WTC11 (cell line): Measurements from ENCODE around the gene NRXN3. TPM values are rescaled to one million over a fixed set of nuclear protein-coding genes. Genes with fewer than 3 reads are reported as not detected.

Source experiments
- ATAC-seq: fragments of 200-7000 bp; cut with Tn5 transposase; 2 replicates; pipeline ENCODE4 v1.10.0; 2021; ENCODE audit warnings: mild to moderate bottlenecking, moderate library complexity
- CTCF ChIA-PET: fragments of 300-600 bp; sonication (Branson Sonifier 250); formaldehyde crosslinking; loops from one replicate; lab custom pipeline; 2021; ENCODE audit warnings: antibody characterized with exemption; lab: Charles Lee
- POLR2A ChIA-PET: fragments of 350-600 bp; sonication (Branson Sonifier 250); formaldehyde crosslinking; loops from one replicate; lab custom pipeline; 2021; ENCODE audit warnings: antibody characterized with exemption; lab: Charles Lee
- DNase-seq: peaks from one replicate; pipeline ENCODE4 v3.0.0; 2021; ENCODE audit warnings: low spot score
- H3K27ac Mint-ChIP-seq: 2 replicates; pipeline ENCODE4 v1.8.0; 2021; ENCODE audit warnings: mixed read lengths
- H3K27me3 Mint-ChIP-seq: 2 replicates; pipeline ENCODE4 v1.8.0; 2021; ENCODE audit warnings: low read depth, mild to moderate bottlenecking, moderate library complexity, mixed read lengths
- H3K36me3 Mint-ChIP-seq: 2 replicates; pipeline ENCODE4 v1.8.0; 2021; ENCODE audit warnings: mixed read lengths
- H3K4me1 Mint-ChIP-seq: 2 replicates; pipeline ENCODE4 v1.8.0; 2022; ENCODE audit warnings: mixed read lengths
- H3K4me3 Mint-ChIP-seq: 2 replicates; pipeline ENCODE4 v1.8.0; 2021; ENCODE audit warnings: mild to moderate bottlenecking, moderate library complexity, mixed read lengths
- H3K9me3 Mint-ChIP-seq: 2 replicates; pipeline ENCODE4 v1.8.0; 2021; ENCODE audit warnings: mixed read lengths
- ATF3 ChIP-seq: sonication (generic); formaldehyde crosslinking; conservative IDR thresholded peaks from 2 replicates; pipeline ENCODE4 v1.8.1; 2022; ENCODE audit warnings: mild to moderate bottlenecking, missing genetic modification reagents
- CTCF ChIP-seq: fragments of 200-600 bp; IDR thresholded peaks from 2 replicates; pipeline ENCODE4 v1.8.0; 2022; ENCODE audit warnings: antibody characterized with exemption
- EMX1 ChIP-seq: fragments of 250-450 bp; sonication (Bioruptor Pico); IDR thresholded peaks from 2 replicates; pipeline ENCODE4 v1.8.0; 2021; ENCODE audit warnings: mild to moderate bottlenecking
- ETV6 ChIP-seq: sonication (generic); formaldehyde crosslinking; IDR thresholded peaks from 2 replicates; pipeline ENCODE4 v1.8.1; 2022; ENCODE audit warnings: mild to moderate bottlenecking, missing genetic modification reagents
- FOXP4 ChIP-seq: sonication (generic); formaldehyde crosslinking; IDR thresholded peaks from 2 replicates; pipeline ENCODE4 v1.8.0; 2022; ENCODE audit warnings: mild to moderate bottlenecking, missing genetic modification reagents
- GRHL2 ChIP-seq: fragments of 250-450 bp; sonication (Bioruptor Pico); IDR thresholded peaks from 2 replicates; pipeline ENCODE4 v1.8.0; 2022; ENCODE audit warnings: mild to moderate bottlenecking, moderate library complexity; ENCODE audit not compliant: insufficient replicate concordance, severe bottlenecking
- HMGA2 ChIP-seq: fragments of 250-450 bp; sonication (Bioruptor Pico); IDR thresholded peaks from 2 replicates; pipeline ENCODE4 v1.4.0; 2021; ENCODE audit warnings: mild to moderate bottlenecking, moderate library complexity
- MYBL2 ChIP-seq: sonication (generic); formaldehyde crosslinking; IDR thresholded peaks from 2 replicates; pipeline ENCODE4 v1.8.1; 2023; ENCODE audit warnings: mild to moderate bottlenecking, moderate library complexity, missing genetic modification reagents
- NFATC4 ChIP-seq: fragments of 250-450 bp; sonication (Bioruptor Pico); IDR thresholded peaks from 2 replicates; pipeline ENCODE4 v1.9.0; 2021; ENCODE audit warnings: mild to moderate bottlenecking
- RORB ChIP-seq: fragments of 250-450 bp; sonication (Bioruptor Pico); IDR thresholded peaks from 2 replicates; pipeline ENCODE4 v1.9.0; 2021; ENCODE audit warnings: mild to moderate bottlenecking
- TCF7 ChIP-seq: sonication (generic); formaldehyde crosslinking; IDR thresholded peaks from 2 replicates; pipeline ENCODE4 v1.8.0; 2022; ENCODE audit warnings: mild to moderate bottlenecking, low read depth, missing genetic modification reagents, moderate library complexity
- ZNF219 ChIP-seq: sonication (generic); formaldehyde crosslinking; IDR thresholded peaks from 2 replicates; pipeline ENCODE4 v1.8.0; 2023; ENCODE audit warnings: missing genetic modification reagents, mild to moderate bottlenecking, borderline replicate concordance
- ZNF416 ChIP-seq: fragments of 250-450 bp; sonication (Bioruptor Pico); IDR thresholded peaks from 2 replicates; pipeline ENCODE4 v1.9.0; 2021; ENCODE audit warnings: mild to moderate bottlenecking, inconsistent platforms
- ZNF423 ChIP-seq: fragments of 250-450 bp; sonication (Bioruptor Pico); IDR thresholded peaks from 2 replicates; pipeline ENCODE4 v2.1.2; 2022; ENCODE audit warnings: mild to moderate bottlenecking, moderate library complexity
- total RNA-seq: library from RNA; stranded (reverse); gene quantifications from 3 replicates; pipeline ENCODE4 v1.2.3, GENCODE V29; 2021
- TF ChIP-seq, protein P1 (sequence below): sonication (generic); formaldehyde crosslinking; IDR thresholded peaks from 2 replicates; pipeline ENCODE4 v1.8.0; 2023; ENCODE audit warnings: missing genetic modification reagents, mild to moderate bottlenecking, borderline replicate concordance
- TF ChIP-seq, protein P2 (sequence below): sonication (generic); formaldehyde crosslinking; IDR thresholded peaks from 2 replicates; pipeline ENCODE4 v1.8.1; 2022; ENCODE audit warnings: missing genetic modification reagents, borderline replicate concordance
- TF ChIP-seq, protein P3 (sequence below): sonication (generic); formaldehyde crosslinking; IDR thresholded peaks from 2 replicates; pipeline ENCODE4 v1.8.1; 2023; ENCODE audit warnings: mild to moderate bottlenecking, missing genetic modification reagents, borderline replicate concordance

Gene NRXN3
- total RNA-seq, 1 experiment from 2014 or later = 3.0 TPM

DNA sequence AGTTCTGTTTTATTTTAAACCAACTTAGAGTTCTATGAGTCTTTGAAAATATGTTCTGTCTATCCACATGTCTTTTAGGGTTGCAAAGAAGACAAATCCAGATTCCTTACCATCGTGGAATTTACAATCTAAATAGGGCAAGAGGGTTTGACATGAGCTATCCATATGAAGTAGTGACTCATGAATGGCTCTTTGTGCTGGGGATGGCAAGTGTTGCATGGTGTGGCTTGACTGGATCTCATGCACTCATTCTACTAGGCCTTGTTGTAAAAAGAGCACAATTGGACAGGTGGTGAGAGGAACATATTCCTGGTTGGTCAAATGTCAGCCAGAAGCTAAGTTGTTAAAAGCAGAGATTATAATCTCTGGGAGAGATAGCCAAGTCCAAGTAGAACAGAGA lies 1532.0 kb downstream of the NRXN3 start (continued):
- TF ChIP-seq FOXP4 (CRISPR knock-in tag) (no peak), ATF3 (CRISPR knock-in tag) (no peak), ETV6 (no peak), TCF7 (CRISPR knock-in tag) (no peak), NFATC4 (CRISPR knock-in tag) (no peak), MYBL2 (CRISPR knock-in tag) (no peak), RORB (CRISPR knock-in tag) (no peak), GRHL2 (CRISPR knock-in tag) (no peak)
- TF ChIP-seq, protein P1, sequence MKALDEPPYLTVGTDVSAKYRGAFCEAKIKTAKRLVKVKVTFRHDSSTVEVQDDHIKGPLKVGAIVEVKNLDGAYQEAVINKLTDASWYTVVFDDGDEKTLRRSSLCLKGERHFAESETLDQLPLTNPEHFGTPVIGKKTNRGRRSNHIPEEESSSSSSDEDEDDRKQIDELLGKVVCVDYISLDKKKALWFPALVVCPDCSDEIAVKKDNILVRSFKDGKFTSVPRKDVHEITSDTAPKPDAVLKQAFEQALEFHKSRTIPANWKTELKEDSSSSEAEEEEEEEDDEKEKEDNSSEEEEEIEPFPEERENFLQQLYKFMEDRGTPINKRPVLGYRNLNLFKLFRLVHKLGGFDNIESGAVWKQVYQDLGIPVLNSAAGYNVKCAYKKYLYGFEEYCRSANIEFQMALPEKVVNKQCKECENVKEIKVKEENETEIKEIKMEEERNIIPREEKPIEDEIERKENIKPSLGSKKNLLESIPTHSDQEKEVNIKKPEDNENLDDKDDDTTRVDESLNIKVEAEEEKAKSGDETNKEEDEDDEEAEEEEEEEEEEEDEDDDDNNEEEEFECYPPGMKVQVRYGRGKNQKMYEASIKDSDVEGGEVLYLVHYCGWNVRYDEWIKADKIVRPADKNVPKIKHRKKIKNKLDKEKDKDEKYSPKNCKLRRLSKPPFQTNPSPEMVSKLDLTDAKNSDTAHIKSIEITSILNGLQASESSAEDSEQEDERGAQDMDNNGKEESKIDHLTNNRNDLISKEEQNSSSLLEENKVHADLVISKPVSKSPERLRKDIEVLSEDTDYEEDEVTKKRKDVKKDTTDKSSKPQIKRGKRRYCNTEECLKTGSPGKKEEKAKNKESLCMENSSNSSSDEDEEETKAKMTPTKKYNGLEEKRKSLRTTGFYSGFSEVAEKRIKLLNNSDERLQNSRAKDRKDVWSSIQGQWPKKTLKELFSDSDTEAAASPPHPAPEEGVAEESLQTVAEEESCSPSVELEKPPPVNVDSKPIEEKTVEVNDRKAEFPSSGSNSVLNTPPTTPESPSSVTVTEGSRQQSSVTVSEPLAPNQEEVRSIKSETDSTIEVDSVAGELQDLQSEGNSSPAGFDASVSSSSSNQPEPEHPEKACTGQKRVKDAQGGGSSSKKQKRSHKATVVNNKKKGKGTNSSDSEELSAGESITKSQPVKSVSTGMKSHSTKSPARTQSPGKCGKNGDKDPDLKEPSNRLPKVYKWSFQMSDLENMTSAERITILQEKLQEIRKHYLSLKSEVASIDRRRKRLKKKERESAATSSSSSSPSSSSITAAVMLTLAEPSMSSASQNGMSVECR (CRISPR knock-in tag) = no peak

DNA sequence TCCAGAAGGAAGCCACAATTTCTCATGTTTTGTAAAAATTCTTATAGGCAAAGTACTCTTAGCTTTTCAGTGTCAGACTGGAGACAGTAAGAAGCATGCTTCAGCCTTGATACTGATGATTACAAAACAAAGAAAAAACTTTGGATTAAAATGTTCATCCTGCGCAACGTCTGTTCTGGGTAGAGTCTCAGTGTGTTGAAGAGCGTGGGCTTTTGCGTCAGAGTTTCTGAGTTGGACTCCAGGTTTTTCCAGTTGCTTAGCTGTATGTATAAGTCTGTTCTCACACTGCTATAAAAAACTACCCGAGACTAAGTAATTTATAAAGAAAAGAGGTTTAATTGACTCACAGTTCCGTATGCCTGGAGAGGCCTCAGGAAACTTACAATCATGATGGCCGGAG lies 1533.0 kb downstream of the NRXN3 start:
- Mint-ChIP-seq H3K36me3 (peaks cover 6% of the 10 kb centered on the region; the same call in 1 of the 2 replicates), H3K27me3 (no peaks in the 10 kb centered on the region; the same call in 1 of the 2 replicates), H3K4me3 (no peak overlapping the region), H3K27ac (no peak overlapping the region), H3K4me1 (no peaks in the 10 kb centered on the region), H3K9me3 (peaks cover 14% of the 10 kb centered on the region)
- POLR2A ChIA-PET = no interaction called here
- CTCF ChIA-PET = interaction anchor here (0.6 kb wide), 1 partner anchor 118 kb away, joined by 3 read pairs; no protein-coding TSS in a partner anchor
- no peak for DNase-seq
- ATAC-seq = no peak
- no peak for TF ChIP-seq ZNF423 (CRISPR knock-in tag)
- TF ChIP-seq, protein P1 (CRISPR knock-in tag) = no peak
- no peak for TF ChIP-seq EMX1
- TF ChIP-seq ZNF416 (CRISPR knock-in tag) = no peak
- TF ChIP-seq ZNF219 = no peak
- no peak for TF ChIP-seq CTCF
- TF ChIP-seq HMGA2 (CRISPR knock-in tag) = no peak
- TF ChIP-seq, protein P2, sequence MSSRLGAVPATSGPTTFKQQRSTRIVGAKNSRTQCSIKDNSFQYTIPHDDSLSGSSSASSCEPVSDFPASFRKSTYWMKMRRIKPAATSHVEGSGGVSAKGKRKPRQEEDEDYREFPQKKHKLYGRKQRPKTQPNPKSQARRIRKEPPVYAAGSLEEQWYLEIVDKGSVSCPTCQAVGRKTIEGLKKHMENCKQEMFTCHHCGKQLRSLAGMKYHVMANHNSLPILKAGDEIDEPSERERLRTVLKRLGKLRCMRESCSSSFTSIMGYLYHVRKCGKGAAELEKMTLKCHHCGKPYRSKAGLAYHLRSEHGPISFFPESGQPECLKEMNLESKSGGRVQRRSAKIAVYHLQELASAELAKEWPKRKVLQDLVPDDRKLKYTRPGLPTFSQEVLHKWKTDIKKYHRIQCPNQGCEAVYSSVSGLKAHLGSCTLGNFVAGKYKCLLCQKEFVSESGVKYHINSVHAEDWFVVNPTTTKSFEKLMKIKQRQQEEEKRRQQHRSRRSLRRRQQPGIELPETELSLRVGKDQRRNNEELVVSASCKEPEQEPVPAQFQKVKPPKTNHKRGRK (CRISPR knock-in tag) = no peak
- TF ChIP-seq, protein P3, sequence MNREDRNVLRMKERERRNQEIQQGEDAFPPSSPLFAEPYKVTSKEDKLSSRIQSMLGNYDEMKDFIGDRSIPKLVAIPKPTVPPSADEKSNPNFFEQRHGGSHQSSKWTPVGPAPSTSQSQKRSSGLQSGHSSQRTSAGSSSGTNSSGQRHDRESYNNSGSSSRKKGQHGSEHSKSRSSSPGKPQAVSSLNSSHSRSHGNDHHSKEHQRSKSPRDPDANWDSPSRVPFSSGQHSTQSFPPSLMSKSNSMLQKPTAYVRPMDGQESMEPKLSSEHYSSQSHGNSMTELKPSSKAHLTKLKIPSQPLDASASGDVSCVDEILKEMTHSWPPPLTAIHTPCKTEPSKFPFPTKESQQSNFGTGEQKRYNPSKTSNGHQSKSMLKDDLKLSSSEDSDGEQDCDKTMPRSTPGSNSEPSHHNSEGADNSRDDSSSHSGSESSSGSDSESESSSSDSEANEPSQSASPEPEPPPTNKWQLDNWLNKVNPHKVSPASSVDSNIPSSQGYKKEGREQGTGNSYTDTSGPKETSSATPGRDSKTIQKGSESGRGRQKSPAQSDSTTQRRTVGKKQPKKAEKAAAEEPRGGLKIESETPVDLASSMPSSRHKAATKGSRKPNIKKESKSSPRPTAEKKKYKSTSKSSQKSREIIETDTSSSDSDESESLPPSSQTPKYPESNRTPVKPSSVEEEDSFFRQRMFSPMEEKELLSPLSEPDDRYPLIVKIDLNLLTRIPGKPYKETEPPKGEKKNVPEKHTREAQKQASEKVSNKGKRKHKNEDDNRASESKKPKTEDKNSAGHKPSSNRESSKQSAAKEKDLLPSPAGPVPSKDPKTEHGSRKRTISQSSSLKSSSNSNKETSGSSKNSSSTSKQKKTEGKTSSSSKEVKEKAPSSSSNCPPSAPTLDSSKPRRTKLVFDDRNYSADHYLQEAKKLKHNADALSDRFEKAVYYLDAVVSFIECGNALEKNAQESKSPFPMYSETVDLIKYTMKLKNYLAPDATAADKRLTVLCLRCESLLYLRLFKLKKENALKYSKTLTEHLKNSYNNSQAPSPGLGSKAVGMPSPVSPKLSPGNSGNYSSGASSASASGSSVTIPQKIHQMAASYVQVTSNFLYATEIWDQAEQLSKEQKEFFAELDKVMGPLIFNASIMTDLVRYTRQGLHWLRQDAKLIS = no peak
